Cardiac fibroblast (primary cell): ENCODE data around the gene CKMT1A.
"Not testable (repeated sequence)": the region's sequence is repeated elsewhere in the genome, so short reads cannot be mapped to it uniquely, and the experiment has no call there.

Experiments used
- DNase-seq, 2 donors: peaks; one replicate each; pipeline versions ENCODE4 v3.0.0 to v3.0.0-alpha.2; 2010; ENCODE audit warnings: low read depth in 2 of 2
- H3K4me3 ChIP-seq, 2 donors: replicated peaks in 1 of 2; 1 replicate in 1 of 2; 2 replicates in 1 of 2; pipeline ENCODE4 v1.5.1; 2011; ENCODE audit warnings: low read depth in 2 of 2, low read length in 2 of 2, mild to moderate bottlenecking in 2 of 2, moderate library complexity in 1 of 2
- CTCF ChIP-seq: IDR thresholded peaks from one replicate; pipeline ENCODE4 v1.5.1; 2011; ENCODE audit warnings: low read depth, mild to moderate bottlenecking, low read length, inconsistent platforms

The CKMT1A gene

GRCh38 chr15:43702701-43703424, 9.2 kb downstream of the CKMT1A start:
- no peak overlapping the region for H3K4me3 ChIP-seq
- TF ChIP-seq CTCF = no peak
- DNase-seq = no peak

DNA sequence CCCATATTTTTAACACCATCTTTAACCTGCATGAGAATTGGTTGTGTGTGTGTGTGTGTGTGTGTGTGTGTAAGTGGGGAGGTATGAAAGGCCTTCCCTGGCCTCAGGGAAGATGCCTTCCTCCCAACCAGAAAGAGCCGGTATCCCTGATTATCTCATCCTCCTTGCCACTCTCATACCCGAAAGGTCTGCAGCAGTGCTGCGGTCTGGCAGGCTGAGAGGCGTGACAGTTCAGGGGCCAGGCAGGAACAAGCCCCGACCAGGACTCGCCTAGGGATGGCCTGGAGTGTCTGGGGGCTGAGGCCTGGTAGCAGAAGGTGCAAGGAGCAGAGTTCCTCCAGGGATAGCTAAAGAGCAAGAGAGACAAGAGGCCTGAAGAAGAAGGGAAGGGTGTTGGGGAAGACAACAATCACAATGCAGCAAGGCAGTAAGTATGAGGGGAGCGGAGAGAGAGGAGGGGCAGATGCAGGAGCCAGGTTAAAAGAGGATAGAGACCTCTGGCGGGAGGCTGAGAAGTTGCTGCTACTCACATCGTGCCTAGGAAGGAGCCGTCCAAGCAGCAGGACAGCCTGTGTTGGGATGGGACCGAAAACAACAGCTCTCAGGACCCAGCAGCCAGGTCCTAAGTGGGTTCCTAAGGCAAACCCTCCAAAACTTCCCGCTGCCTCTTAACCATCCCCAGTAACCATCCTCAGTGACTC, 16.9 kb downstream of the CKMT1A start:
- DNase-seq, H3K4me3 ChIP-seq: not testable (repeated sequence)

DNA sequence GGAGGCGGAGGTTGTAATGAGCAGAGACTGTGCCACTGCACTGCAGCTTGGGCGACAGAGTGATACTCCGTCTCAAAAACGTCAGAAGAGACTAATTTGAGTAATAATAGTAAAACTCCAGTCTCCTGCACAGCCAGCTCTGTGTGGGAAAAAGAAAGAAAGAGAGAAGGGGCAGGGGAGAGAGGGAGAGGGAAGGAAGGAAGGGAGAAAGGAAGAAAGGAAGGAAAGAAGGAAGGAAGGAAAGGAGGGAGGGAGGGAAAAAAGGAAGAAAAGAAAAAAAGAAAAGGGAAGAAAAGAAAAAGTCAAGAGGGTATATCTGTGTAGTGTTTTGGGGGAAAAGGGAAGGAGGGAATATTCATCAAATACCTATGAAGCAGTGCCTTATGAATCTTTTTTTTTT, 29.5 kb downstream of the CKMT1A start:
- DNase-seq = no peak
- H3K4me3 ChIP-seq = no peak overlapping the region
- no peak for TF ChIP-seq CTCF

- not testable (repeated sequence) for DNase-seq, H3K4me3 ChIP-seq
Measured at GRCh38 chr15:43726306-43726705, 32.6 kb downstream of the CKMT1A start.

GRCh38 chr15:43728053-43728725, 34.5 kb downstream of the CKMT1A start:
- H3K4me3 ChIP-seq = not testable (repeated sequence)
- peak in 1 of 2 donors; percentile 13 for DNase-seq

- no peak for DNase-seq
- no peak overlapping the region for H3K4me3 ChIP-seq
- no peak for TF ChIP-seq CTCF
Measured at GRCh38 chr15:43735416-43735815, 41.8 kb downstream of the CKMT1A start.

- H3K4me3 ChIP-seq = peak within 1 kb of the TSS; percentile 78 to 79
- DNase-seq = peak; percentile 90 to 92
Measured at GRCh38 chr15:43746245-43746902, 52.7 kb downstream of the CKMT1A start, which contains the start of gene PDIA3. Gene PDIA3 (plus strand): TSS chr15:43746438. CDS start chr15:43746540, 102 bp downstream.

- peak overlapping the region; percentile 78 to 79 for H3K4me3 ChIP-seq
- peak; percentile 44 to 59 for DNase-seq
Measured at GRCh38 chr15:43746903-43747309, 53.2 kb downstream of the CKMT1A start.

GRCh38 chr15:43748376-43748775, 54.7 kb downstream of the CKMT1A start:
- peak overlapping the region in 1 of 2 donors; percentile 78 for H3K4me3 ChIP-seq
- TF ChIP-seq CTCF = no peak

More at GRCh38 chr15:43748376-43748775, 54.7 kb downstream of the CKMT1A start:
- peak; percentile 26 to 43 for DNase-seq
